NCI-H1092 (cell line): ENCODE data around the gene NDUFS4.
"Not testable (repeated sequence)": the region's sequence is repeated elsewhere in the genome, so short reads cannot be mapped to it uniquely, and the experiment has no call there.

Experiments used
- DNase-seq: peaks from one replicate; lab custom pipeline; 2025; lab: John Stamatoyannopoulos, UW

NDUFS4 gene

GRCh38 chr5:53665313-53665712, 104.9 kb downstream of the NDUFS4 start:
- DNase-seq = not testable (repeated sequence)

GRCh38 chr5:53667621-53668020, 107.2 kb downstream of the NDUFS4 start:
- DNase-seq = no peak

GRCh38 chr5:53671447-53671846, 111.0 kb downstream of the NDUFS4 start:
- no peak for DNase-seq

GRCh38 chr5:53674121-53674520, 113.7 kb downstream of the NDUFS4 start:
- no peak for DNase-seq

- DNase-seq = no peak
Measured at GRCh38 chr5:53677632-53678031, 117.2 kb downstream of the NDUFS4 start.

GRCh38 chr5:53678981-53679660, 118.7 kb downstream of the NDUFS4 start:
- DNase-seq = no peak

- no peak for DNase-seq
Measured at GRCh38 chr5:53681079-53681478, 120.6 kb downstream of the NDUFS4 start.

GRCh38 chr5:53691014-53691413, 130.6 kb downstream of the NDUFS4 start:
- DNase-seq = no peak

GRCh38 chr5:53694520-53695022, 134.1 kb downstream of the NDUFS4 start:
- DNase-seq = no peak

- DNase-seq = not testable (repeated sequence)
Measured at GRCh38 chr5:53710405-53710804, 150.0 kb downstream of the NDUFS4 start.

GRCh38 chr5:53712327-53712726, 151.9 kb downstream of the NDUFS4 start:
- no peak for DNase-seq

GRCh38 chr5:53713978-53714666, 153.7 kb downstream of the NDUFS4 start:
- DNase-seq = no peak

GRCh38 chr5:53714667-53715010, 154.2 kb downstream of the NDUFS4 start:
- no peak for DNase-seq

GRCh38 chr5:53726121-53726520, 165.7 kb downstream of the NDUFS4 start:
- DNase-seq = no peak

- no peak for DNase-seq
Measured at GRCh38 chr5:53730943-53731342, 170.5 kb downstream of the NDUFS4 start.
